GM20431 (cell line): ENCODE results near the gene CHST7.

Experiments
- in situ Hi-C: fragments of 300-500 bp; cut with MseI, MboI; formaldehyde crosslinking; loops from one replicate; pipeline ENCODE4 v1.15.0; 2020; ENCODE audit warnings: low sequenced_read_pairs; ENCODE audit not compliant: unreplicated experiment

Gene CHST7

GRCh38 chrX:46571423-46572339 is 1.9 kb upstream of the CHST7 start:
- in situ Hi-C loops = no loop called here

- in situ Hi-C loops = no loop called here
Observed at GRCh38 chrX:46572340-46572936, 1.1 kb upstream of the CHST7 start.

- in situ Hi-C loops = no loop called here
Observed at GRCh38 chrX:46573892-46574773, 568 bp downstream of the CHST7 start.

GRCh38 chrX:46574774-46575381 is 1.3 kb downstream of the CHST7 start:
- in situ Hi-C loops = no loop called here

- in situ Hi-C loops = no loop called here
Observed at GRCh38 chrX:46575586-46575985, 2.0 kb downstream of the CHST7 start.

- in situ Hi-C loops = no loop called here
Observed at GRCh38 chrX:46575991-46576392, 2.4 kb downstream of the CHST7 start.

GRCh38 chrX:46576458-46576857 is 2.9 kb downstream of the CHST7 start:
- in situ Hi-C loops = no loop called here

GRCh38 chrX:46577221-46578005 is 3.8 kb downstream of the CHST7 start:
- in situ Hi-C loops = no loop called here

- in situ Hi-C loops = no loop called here
Observed at GRCh38 chrX:46579250-46579649, 5.7 kb downstream of the CHST7 start.

GRCh38 chrX:46580613-46581012 is 7.0 kb downstream of the CHST7 start:
- in situ Hi-C loops = no loop called here

- in situ Hi-C loops = no loop called here
Observed at GRCh38 chrX:46582325-46582724, 8.8 kb downstream of the CHST7 start.

- in situ Hi-C loops = no loop called here
Observed at GRCh38 chrX:46582966-46583365, 9.4 kb downstream of the CHST7 start.

GRCh38 chrX:46584736-46585135 is 11.2 kb downstream of the CHST7 start:
- in situ Hi-C loops = no loop called here

GRCh38 chrX:46587158-46587557 is 13.6 kb downstream of the CHST7 start:
- in situ Hi-C loops = no loop called here

GRCh38 chrX:46587753-46588171 is 14.2 kb downstream of the CHST7 start:
- in situ Hi-C loops = no loop called here

- in situ Hi-C loops = no loop called here
Observed at GRCh38 chrX:46588263-46588662, 14.7 kb downstream of the CHST7 start.

GRCh38 chrX:46589977-46590723 is 16.6 kb downstream of the CHST7 start:
- in situ Hi-C loops = no loop called here

GRCh38 chrX:46595084-46595483 is 21.5 kb downstream of the CHST7 start:
- in situ Hi-C loops = no loop called here

- in situ Hi-C loops = no loop called here
Observed at GRCh38 chrX:46597208-46597607, 23.6 kb downstream of the CHST7 start.
